ENCODE results near the gene MTX2.
A peak's percentile ranks its signal among the peaks of the same experiment; 100 is the strongest.

MTX2 gene

DNA sequence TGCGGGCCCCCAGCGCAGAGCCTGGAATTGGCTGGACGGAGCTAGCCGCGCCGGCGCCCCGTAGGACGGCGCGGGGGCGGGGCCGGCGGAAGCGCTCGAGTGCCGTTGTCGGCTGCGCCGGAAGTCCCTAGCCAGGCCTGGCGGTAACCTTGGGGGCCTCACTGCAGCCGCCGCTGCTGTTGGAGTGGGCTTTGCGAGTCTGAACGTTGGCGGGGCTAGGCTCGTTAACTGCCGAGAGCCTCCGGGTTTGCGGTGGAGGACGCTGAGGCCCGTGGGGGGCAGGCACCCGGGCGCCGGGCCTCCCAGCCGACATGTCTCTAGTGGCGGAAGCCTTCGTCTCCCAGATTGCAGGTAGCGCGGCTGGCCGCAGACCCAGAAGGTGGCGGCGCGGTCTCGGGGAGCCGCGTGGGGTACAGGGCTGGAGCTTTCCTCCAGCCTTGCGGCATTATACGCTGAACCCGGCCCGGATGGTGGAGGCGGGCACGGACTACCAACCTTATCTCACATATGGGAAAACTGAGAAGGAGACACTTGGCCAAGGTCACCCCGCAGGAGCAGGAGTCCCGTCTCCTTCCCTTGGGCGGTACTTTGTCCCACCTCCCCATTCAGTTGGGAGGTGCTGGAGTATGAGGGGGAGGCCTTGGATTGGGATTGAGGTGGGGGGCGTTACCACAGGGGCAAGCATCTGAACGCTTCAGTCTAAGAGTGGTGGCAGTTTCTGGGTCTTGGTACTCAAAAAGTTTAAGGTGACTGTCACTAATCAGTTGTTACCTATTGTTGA is at the start of gene MTX2:
Gene MTX2, plus strand, starts transcription at position 124 of the 781 bp plus-strand sequence. Its CDS starts 188 bp downstream, at position 312.
- DNase-seq (ENCODE audit: low read depth): peak; percentile 58

- no peak for DNase-seq (ENCODE audit: low read depth)
Observed at GRCh38 chr2:176227874-176228273, 41.4 kb upstream of the MTX2 start.

- DNase-seq (ENCODE audit: low read depth): no peak
Observed at GRCh38 chr2:176234156-176234555, 35.1 kb upstream of the MTX2 start.

DNA sequence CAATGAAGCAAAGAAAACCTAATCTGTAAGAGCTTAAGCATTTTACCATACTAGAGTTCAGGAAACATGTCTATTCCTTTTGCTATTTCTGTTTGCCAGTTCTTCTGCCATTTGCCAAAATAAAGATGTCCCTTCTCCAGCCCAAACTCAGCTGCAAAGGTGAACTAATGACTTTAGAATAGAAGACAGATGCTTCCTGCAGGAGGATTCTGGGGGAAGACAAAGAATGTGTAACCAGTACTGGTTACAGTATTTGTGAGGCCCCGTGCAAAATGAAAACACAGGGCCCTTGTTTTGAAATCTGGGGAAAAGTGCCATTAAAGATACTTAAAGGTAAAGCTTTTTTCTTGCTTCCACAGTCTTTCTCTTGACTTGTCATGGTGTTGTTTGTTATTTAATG is 34.3 kb upstream of the MTX2 start:
- DNase-seq (ENCODE audit: low read depth): no peak

DNA sequence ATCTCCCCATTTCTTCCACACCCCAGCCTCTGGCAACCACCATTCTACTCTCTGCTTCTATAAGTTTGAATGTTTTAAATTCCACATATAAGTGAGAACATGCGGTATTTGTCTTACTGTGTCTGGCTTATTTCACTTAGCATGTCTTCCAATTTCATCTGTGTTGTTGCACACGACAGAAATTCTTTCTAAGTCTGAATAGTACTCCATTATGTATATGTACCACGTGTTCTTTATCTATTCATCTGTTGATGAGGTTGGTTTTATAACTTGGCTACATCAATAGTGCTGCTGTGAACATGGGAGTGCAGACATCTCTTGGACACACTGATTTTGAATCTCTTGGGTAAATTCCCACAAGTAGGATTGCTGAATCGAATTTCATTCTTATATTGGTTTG is 31.8 kb upstream of the MTX2 start:
- no peak for DNase-seq (ENCODE audit: low read depth)

DNA sequence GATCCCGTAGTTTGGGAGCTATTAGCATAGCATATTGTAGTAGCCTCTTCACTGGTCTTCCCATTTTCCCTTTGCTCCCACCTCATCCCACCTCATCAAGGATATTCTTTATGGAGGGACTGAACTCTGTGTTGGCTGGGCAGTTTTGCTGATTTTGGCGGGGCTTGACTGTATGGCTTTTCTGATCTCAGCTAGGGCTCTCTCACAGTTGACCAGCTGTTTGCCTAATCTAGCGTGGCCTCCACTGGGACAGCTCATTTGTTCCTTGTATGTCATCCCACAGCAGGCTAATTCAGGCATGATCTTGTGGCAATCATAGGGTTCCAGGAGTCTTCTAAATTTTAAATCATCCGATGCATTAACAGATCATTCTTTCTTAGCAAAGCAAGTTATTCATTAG is 30.2 kb upstream of the MTX2 start:
- DNase-seq (ENCODE audit: low read depth): no peak

DNA sequence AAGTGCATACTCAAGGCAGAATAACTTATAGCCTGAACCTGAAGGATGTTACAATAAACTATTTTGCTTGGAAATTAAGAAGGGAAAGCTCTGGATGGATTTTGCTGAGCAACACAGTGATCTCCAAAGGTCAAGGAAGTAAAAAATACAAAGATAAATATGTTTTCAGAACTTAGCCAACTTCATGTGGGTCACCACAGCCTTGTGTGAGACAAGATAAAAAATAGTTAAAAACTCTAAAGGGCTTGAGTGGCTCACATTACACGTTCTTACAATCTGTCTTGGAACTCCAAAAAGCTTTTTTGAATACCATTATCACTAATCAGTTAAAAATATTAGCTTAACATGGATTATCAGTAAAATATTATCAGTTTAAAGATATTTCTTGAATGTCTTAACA is 28.9 kb upstream of the MTX2 start:
- DNase-seq (ENCODE audit: low read depth): no peak

- no peak for DNase-seq (ENCODE audit: low read depth)
Observed at GRCh38 chr2:176242276-176242675, 27.0 kb upstream of the MTX2 start.

DNA sequence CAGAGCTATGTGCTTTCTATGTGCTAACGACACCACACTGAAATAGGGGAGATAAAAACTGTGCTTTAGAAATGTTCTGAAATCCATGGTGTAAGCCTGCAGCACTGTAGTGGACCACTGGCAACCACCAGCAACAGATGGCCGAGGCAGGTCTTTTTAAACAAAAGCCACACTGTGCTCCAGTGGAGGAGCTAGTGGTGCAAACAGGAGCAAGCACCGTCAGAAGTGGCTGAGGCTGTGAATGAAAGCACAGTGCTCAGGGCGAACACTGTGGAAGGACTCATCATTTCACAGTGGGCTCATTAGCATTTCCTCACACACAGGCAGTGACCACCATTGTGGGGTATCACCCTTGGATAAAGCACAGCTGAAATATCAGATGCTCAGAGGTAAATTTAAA is 22.9 kb upstream of the MTX2 start:
- DNase-seq (ENCODE audit: low read depth): no peak

DNA sequence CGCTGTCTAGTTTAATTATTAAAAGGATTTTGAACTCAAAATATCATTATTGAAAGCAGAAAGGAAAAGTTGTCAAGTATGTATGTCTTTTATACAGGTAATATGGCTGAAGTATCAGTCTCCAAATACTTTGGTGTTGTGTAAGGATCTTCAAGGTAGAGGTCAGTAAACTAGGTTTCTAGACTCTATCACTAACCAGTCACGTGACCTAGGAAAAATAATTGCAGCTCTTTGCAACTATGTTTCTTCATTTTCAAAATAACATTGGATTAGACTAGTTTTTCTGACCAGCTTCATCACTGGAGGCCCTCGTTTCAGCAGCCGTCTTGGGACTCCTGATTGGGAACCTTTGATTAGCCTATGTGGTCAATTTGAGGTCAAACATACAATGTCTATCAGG is 21.4 kb upstream of the MTX2 start:
- DNase-seq (ENCODE audit: low read depth): no peak

DNA sequence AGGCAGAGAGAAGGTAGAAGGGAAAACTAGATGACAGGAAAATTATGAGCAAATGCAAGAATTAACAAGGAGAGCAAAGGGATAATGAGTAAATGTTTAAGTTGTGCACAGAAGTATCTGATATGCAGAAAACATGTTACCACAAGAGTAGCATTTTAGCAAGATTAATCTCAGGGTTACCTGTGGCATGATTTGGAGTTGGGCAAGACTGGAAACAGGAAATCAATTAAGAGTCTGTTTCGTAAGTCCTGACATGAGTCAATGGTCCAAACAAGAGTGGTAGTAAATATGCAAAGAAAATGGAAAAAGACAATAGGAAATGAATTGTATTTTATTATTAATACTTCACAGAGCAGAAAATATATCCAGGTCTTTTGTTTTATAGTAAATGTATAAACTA is 17.3 kb upstream of the MTX2 start:
- DNase-seq (ENCODE audit: low read depth): no peak

DNA sequence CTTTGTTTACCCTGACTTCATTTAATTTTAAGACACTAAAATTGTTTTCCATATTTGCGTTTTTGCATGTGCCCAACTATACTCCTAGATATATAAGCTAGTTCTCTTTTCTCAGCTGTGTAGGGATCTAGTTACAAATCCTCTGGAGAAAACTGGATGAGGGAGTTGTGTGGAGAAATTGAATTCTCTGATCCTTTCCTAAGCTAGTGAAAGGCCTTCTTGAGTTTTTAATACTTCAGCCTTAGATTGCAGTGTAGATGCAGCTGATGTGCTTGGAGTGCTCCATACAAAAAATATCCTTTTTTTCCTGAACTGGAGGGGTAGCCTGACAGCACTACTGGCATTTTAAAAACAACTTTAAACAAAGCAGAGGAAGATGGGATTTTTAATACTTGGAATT is 8.6 kb upstream of the MTX2 start:
- no peak for DNase-seq (ENCODE audit: low read depth)

GRCh38 chr2:176261136-176261535 is 8.1 kb upstream of the MTX2 start:
- no peak for DNase-seq (ENCODE audit: low read depth)

- no peak for DNase-seq (ENCODE audit: low read depth)
Observed at GRCh38 chr2:176268976-176269318, 295 bp upstream of the MTX2 start.

GRCh38 chr2:176270100-176270750 is 983 bp downstream of the MTX2 start:
- DNase-seq (ENCODE audit: low read depth): no peak

GRCh38 chr2:176272870-176273459 is 3.7 kb downstream of the MTX2 start:
- no peak for DNase-seq (ENCODE audit: low read depth)

DNA sequence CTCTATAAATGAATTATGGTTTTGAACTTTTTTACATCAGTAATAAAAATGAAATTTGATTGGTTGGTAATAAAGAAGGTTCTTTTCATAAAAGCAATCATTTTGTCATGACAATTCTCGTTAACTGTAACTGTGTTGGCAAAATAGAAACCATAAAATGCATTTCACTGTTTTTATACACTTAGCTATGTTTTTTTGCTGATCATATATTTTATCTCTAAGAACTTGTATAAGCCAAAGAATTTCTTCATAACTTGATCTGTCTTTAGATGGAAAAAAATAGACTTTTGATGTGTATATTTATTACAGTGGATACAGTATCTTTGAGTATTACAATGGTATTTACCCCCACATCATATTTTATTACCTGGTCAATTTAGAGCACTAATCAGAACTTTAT is 9.7 kb downstream of the MTX2 start:
- DNase-seq (ENCODE audit: low read depth): no peak

DNA sequence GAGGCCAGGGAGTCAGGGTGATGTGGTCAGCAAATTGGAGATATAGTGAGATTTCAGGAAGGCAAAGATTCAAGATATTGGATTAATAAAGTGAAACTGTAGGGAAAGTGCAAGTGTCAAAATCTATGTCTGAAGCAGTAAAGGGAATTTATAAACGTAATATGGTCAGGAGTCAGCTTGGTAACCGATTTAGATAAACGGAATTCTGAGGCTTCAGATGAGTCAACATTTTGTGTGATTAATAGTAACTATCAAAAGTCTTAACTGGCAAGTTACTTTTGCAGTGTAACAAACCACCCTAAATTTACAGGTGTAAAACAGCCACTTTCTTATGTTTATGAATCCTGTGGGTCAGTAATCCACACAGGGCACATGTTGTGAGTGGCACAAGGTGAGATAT is 10.9 kb downstream of the MTX2 start:
- DNase-seq (ENCODE audit: low read depth): no peak

GRCh38 chr2:176280867-176281658 is 11.8 kb downstream of the MTX2 start:
- DNase-seq (ENCODE audit: low read depth): no peak

DNA sequence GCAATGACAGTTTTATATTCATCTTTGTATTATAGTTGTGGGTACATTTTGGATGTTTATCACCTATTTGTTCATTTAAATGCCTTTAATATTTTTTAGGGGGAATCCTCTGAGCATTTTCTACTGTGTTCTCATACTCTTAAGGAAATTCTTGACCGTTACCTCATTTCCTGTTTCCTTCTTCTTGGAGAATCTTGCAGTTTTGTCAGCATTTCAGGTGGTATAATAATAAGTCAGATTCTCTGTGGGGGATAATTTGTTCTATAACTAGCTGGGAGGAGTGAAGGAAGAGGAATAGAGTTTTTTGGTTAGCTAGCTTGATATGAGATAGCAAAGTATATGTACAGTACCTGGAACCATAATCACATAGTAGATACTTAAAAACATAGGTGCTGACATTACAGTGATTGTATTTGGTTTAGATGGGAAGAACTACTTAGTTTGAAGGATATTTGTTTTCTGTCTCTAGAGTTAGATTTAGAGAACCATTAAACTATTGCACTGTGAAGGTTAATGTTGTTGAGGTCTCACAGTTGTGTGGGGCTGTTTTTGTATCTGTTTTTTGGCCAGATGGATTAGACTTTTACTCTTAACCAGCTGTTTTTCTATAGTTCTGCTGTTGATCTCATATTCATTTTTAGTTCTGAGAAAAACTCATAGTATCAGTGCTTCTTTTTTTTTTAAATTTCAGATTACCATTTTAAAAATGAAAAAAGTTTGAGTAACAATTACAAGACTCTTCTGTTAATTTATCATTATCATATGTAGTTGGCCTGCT is 14.2 kb downstream of the MTX2 start:
- no peak for DNase-seq (ENCODE audit: low read depth)

GRCh38 chr2:176284461-176285049 is 15.3 kb downstream of the MTX2 start:
- no peak for DNase-seq (ENCODE audit: low read depth)

DNA sequence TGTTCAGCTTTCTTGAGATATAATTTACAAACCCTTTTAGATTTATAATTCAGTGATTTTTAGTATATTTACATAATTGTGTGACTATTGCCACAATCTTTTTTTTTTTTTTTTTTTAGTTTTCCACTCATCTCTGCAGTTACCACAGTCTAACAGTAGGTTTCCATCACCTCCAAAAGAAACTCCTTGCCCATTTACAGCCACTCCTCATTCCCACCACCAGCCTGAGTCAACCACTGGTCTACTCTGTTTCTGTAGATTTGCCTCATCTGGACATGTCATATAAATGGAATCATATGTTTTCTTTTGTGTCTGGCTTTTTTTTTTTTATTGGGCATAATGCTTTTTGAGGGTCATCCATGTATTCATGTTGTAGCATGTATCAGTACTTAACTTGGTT is 16.1 kb downstream of the MTX2 start:
- DNase-seq (ENCODE audit: low read depth): no peak
